IMR-90 (cell line): ENCODE measurements around the gene ATP6V1G1.

Experiments
- BHLHE40 ChIP-seq: fragments of 150-350 bp; IDR thresholded peaks from 2 replicates; pipeline ENCODE4 v1.6.1; 2016; ENCODE audit warnings: mild to moderate bottlenecking, low read depth, low read length
- CTCF ChIP-seq: conservative IDR thresholded peaks from 2 replicates; pipeline ENCODE4 v1.5.1; 2012; ENCODE audit warnings: mild to moderate bottlenecking, low read depth, low read length, improper control_type of control experiment
- ELK1 ChIP-seq: fragments of 150-350 bp; IDR thresholded peaks from 2 replicates; pipeline ENCODE4 v1.6.1; 2016; ENCODE audit warnings: low read depth, mild to moderate bottlenecking, low read length, moderate library complexity, borderline replicate concordance
- POLR2A ChIP-seq: IDR thresholded peaks from 2 replicates; pipeline ENCODE4 v1.6.1; 2012; ENCODE audit warnings: mild to moderate bottlenecking, low read depth, low read length
- RFX5 ChIP-seq: IDR thresholded peaks from 2 replicates; pipeline ENCODE4 v1.8.0; 2012; ENCODE audit warnings: low read depth, mild to moderate bottlenecking, low read length, moderate library complexity
- SMC3 ChIP-seq: fragments of 150-350 bp; IDR thresholded peaks from 2 replicates; pipeline ENCODE4 v1.6.1; 2016; ENCODE audit warnings: low read depth, mild to moderate bottlenecking, antibody characterized with exemption, low read length, moderate library complexity

GRCh38 chr9:114538241-114538640 is 49.3 kb upstream of the ATP6V1G1 start:
- no peak for TF ChIP-seq POLR2A
- no peak for TF ChIP-seq BHLHE40
- TF ChIP-seq CTCF: no peak
- no peak for TF ChIP-seq RFX5
- no peak for TF ChIP-seq SMC3
- TF ChIP-seq ELK1: no peak
